Stimulated activated CD4-positive, alpha-beta T cell treated with anti-CD3 and anti-CD28 coated beads, Interleukin-4, amount 100 ng/mL, for 48 hours (primary cell): ENCODE results near the gene SH3TC1.

Experiments used
- DNase-seq, 2 donors: peaks; one replicate each; pipeline ENCODE4 v3.0.0-alpha.2; 2020; ENCODE audit warnings: low read depth in 2 of 2

SH3TC1 gene

GRCh38 chr4:8242782-8243560 is 43.9 kb downstream of the SH3TC1 start:
- DNase-seq: no peak

DNA sequence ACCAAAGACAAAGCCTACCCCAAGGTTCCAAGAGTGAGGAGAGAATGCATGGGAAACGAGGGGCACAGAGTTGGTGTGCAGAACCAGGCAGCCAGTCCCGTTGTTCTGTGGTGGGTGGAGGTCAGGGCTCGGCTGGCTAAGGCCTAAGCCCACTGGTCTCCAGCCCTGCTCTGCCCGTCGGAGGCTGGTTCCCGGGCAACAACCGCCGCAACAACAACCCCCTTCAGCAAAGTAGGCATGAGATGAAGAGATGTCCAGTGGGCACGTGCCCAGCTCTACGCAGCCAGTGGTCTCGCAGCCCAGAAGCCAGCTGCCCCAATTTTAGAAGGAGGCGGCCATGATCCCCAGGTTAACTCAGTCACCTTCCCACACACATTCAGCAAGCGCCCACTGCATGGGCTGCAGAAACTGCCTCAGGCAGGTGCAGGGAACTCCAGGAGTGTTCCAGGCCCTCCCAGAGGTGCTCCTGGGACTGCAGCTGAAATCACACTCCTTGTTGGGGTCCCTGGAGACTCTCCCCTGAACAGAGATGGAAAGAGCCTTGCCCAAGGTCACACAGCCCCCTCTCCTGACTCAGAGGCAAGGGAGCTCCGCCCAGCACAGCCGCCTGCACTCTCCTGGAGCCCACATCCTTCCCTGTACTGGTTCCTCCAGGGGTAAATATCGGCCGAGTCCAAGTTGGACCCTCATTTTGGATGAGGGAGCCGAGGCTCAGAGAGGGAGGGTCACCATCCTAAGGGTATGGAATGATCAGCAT is 45.1 kb downstream of the SH3TC1 start:
- DNase-seq: no peak

- no peak for DNase-seq
Observed at GRCh38 chr4:8244931-8245460, 45.9 kb downstream of the SH3TC1 start.

GRCh38 chr4:8245884-8246833 is 47.1 kb downstream of the SH3TC1 start:
- DNase-seq: no peak

- DNase-seq: no peak
Observed at GRCh38 chr4:8247047-8247930, 48.2 kb downstream of the SH3TC1 start.

- no peak for DNase-seq
Observed at GRCh38 chr4:8248091-8248490, 49.0 kb downstream of the SH3TC1 start.

GRCh38 chr4:8250227-8250626 is 51.1 kb downstream of the SH3TC1 start:
- no peak for DNase-seq

DNA sequence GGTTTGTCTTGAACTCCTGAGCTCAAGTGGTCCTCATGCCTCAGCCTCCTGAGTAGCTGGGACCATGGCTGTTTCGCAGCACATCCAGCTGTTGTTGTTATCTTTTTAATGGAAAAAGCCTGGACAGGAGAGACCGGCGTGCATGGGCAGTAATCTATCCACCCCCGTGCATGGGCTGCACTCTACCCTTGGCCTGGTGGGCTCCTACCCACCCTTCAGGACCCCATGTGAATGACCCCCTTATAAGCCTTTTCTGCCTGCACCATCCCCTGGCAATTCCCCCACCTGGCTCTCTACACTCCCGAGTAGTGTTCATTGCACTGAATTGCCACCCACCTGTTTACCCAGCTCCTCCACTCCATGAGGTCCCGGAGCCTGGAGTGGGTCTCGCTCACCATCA is 51.5 kb downstream of the SH3TC1 start:
- DNase-seq: no peak

DNA sequence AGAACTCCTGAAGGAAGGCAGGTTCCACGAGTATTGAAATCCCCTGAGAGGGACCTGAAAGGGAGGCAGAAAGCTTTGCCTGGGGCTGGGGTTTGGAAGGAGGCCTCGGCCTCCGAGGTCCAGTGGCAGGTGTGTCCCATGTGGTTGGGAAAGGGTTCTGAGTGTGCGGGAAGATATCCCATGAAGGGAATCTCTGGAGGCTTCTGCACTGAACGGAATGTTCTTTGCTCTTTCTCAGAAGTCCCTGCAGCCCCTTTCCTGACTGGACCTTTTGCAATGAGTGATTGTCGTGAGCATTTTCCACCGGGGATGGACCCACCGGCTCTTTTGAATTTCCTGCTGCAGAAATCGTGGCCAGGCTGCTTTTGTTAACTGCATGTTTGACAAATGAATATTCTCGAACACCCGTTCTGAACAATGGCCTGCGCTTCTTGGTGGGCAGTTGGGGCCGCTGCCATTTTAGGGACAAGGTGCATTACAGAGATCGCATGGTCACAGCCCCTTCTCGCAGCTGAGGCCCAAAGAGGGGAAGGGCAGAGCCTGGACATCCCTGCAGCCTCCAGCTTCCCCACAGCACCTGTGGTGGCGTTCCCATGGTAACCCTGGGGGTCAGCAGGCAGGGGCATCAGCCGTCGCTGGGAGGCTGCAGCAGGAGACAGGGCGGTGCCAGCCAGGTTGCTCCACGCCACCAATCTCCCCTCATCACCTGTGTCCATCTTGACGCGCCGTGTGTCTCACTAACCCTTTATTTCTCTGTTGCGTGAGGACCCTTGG is 52.2 kb downstream of the SH3TC1 start:
- no peak for DNase-seq

DNA sequence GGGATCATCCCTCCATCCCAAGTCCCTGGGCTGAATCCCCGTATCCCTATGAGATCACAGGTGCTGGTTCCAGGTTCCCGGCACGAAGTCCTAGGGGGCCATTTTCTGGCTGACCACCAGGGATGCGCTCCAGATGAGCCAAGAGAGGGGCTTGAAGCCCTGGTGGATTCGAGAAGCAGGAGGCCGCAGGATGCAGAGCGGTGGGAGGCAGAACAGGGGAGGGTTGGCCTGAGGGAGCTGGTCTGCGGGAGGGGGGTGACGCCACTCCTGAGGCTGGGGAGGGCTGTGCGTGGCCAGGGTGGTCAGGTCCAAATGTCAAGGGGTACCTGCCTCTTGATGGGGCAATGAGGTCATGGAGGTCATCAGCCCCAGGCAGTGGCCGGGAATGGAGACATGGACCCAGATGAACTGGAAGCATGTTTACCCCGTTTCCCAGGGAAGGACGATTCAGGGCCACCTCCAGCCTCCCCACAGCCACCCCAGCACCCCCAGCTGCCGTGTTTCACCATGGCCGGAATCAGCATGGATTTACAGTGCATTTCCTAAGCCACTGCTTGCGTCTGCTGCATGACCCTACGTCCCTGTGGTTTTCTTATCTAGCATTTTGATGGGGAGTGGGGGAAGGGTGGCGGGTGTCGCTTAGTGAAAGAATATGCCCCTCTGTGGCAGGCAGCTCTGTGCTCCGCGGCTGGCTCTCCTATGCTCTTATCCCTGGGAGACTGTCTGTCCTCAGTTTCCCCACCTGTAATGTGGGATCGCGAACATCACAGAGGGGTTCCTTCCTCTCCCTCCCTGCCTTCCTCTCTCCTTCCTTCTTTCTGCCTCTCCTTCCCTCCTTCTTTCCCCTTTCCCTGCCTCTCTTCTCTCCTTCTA is 53.4 kb downstream of the SH3TC1 start:
- no peak for DNase-seq

GRCh38 chr4:8254076-8254475 is 55.0 kb downstream of the SH3TC1 start:
- DNase-seq: no peak

- no peak for DNase-seq
Observed at GRCh38 chr4:8255698-8256441, 56.8 kb downstream of the SH3TC1 start.

DNA sequence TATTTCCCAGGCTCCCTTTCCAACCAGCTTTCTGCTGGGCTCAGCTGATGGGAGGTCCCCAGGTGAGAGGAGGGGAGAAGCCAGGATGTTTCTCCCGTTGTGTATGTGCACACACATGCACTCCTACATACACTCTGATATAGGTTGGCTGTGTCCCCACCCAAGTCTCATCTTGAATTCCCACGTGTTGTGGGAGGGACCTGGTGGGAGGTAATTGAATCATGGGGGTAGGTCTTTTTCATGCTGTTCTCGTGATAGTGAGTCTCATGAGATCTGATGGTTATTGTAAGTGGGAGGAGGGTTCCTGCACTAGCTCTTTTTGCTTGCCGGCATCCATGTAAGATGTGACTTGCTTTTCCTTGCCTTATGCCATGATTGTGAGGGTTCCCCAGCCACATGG is 58.8 kb downstream of the SH3TC1 start:
- no peak for DNase-seq

DNA sequence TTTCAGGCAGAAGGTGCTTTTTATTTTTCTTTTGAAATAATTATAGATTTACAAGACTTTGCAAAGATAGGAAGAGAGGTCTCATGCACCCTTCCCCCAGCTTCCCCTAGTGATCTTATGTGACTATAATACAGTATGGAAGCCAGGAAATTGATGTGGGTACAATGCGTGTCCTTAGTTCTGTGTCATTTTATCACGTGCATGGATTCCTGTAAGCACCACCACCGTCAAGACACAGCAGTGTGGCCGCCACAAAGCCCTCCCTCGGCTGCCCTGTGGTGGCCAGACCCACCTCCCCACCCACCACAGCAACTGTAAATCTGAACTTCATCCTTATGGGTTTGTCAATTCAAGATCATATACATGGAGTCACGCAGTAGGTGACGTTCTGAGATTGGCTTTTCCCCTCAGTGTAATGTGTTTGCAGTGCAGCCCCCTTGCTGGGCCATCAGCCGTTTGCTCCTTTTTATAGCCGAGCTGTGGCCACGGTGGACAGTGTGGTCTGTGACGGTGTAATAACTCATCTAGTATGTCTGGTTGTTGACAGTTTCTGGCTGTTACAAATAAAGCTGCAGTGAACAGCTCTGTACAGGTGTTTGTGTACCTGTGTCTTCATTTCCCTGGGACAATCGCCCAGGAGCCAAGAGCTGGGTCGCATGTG is 59.6 kb downstream of the SH3TC1 start:
- DNase-seq: no peak

GRCh38 chr4:8259743-8260430 is 60.8 kb downstream of the SH3TC1 start:
- no peak for DNase-seq

GRCh38 chr4:8260656-8261111 is 61.6 kb downstream of the SH3TC1 start:
- no peak for DNase-seq
